HCT116 (cell line): Measurements from ENCODE around the gene PARP6.

Experiments used
- CEBPB ChIP-seq: IDR thresholded peaks from 2 replicates; pipeline ENCODE4 v1.6.1; 2012; ENCODE audit warnings: low read depth
- EZH2 ChIP-seq: fragments of 200-600 bp; sonication (generic); IDR thresholded peaks from 2 replicates; pipeline ENCODE4 v1.6.1; 2017; ENCODE audit warnings: antibody characterized with exemption, mixed run types
- EZH2phosphoT487 ChIP-seq: fragments of 200-600 bp; IDR thresholded peaks from 2 replicates; pipeline ENCODE4 v1.6.1; 2018; ENCODE audit warnings: antibody characterized with exemption, borderline replicate concordance
- JUND ChIP-seq: IDR thresholded peaks from 2 replicates; pipeline ENCODE4 v1.6.1; 2012
- MAX ChIP-seq: IDR thresholded peaks from 2 replicates; pipeline ENCODE4 v1.6.1; 2012
- POLR2A ChIP-seq: IDR thresholded peaks from 2 replicates; pipeline ENCODE4 v1.7.0; 2011; ENCODE audit warnings: borderline replicate concordance; ENCODE audit not compliant: insufficient read depth, insufficient read length; ENCODE audit errors: extremely low read depth
- POLR2AphosphoS5 ChIP-seq: IDR thresholded peaks from 2 replicates; pipeline ENCODE4 v1.6.1; 2011; ENCODE audit warnings: mild to moderate bottlenecking, low read depth, low read length, moderate library complexity
- SRF ChIP-seq: IDR thresholded peaks from 2 replicates; pipeline ENCODE4 v1.6.1; 2012; ENCODE audit warnings: low read depth
- ZBTB33 ChIP-seq: IDR thresholded peaks from 2 replicates; pipeline ENCODE4 v1.6.1; 2011; ENCODE audit warnings: mild to moderate bottlenecking, low read length, moderate library complexity; ENCODE audit not compliant: insufficient replicate concordance; ENCODE audit errors: extremely low read depth
- ZFX ChIP-seq: fragments of 450-650 bp; IDR thresholded peaks from 2 replicates; pipeline ENCODE4 v1.6.1; 2017
- ZNF274 ChIP-seq: fragments of 200-500 bp; sonication (Bioruptor generic); IDR thresholded peaks from 2 replicates; pipeline ENCODE4 v1.6.1; 2014; ENCODE audit warnings: mild to moderate bottlenecking, low read depth, low read length, inconsistent platforms
- TF ChIP-seq, protein P1 (sequence below), 3 experiments: fragments of 200-600 bp in 1 of 3; sonication (generic) in 1 of 3; IDR thresholded peaks in 2 of 3; conservative IDR thresholded peaks in 1 of 3; 2 replicates each; pipeline ENCODE4 v1.5.1; 2012 to 2017; ENCODE audit warnings: low read depth in 2 of 3, low read length in 2 of 3, antibody characterized with exemption in 1 of 3, borderline replicate concordance in 1 of 3, control low read depth in 1 of 3, mild to moderate bottlenecking in 1 of 3, mixed read lengths in 1 of 3, mixed run types in 1 of 3, moderate library complexity in 1 of 3; ENCODE audit not compliant: insufficient read depth in 1 of 3

DNA sequence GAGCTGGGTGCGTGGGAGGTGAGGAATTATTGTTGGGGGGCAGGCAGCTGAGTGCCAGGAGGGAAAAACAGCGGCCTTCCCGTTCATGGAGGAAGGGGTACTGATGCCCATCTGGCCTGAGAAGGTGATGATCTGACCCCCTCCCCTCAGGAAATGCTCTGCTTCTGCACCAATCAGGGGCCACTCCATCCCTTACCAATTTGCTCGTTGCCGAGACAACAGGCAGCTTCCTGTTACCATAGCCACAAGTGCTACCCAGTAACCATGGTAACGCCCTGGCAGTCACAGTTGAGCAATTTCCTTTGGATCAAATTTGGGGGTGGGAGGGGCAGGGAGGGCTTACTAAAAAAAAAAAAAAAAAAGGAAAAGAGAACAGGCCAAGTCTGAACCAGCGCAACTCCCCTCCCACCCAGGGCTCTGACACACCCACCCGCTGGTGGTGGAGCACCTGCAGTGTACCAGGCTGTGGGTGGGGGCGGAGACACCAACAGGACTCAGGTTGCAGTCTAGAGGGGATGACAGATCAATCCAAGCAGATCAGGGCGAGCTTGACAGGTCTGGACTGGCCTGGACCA, 33.9 kb upstream of the PARP6 start:
- TF ChIP-seq, protein P1, sequence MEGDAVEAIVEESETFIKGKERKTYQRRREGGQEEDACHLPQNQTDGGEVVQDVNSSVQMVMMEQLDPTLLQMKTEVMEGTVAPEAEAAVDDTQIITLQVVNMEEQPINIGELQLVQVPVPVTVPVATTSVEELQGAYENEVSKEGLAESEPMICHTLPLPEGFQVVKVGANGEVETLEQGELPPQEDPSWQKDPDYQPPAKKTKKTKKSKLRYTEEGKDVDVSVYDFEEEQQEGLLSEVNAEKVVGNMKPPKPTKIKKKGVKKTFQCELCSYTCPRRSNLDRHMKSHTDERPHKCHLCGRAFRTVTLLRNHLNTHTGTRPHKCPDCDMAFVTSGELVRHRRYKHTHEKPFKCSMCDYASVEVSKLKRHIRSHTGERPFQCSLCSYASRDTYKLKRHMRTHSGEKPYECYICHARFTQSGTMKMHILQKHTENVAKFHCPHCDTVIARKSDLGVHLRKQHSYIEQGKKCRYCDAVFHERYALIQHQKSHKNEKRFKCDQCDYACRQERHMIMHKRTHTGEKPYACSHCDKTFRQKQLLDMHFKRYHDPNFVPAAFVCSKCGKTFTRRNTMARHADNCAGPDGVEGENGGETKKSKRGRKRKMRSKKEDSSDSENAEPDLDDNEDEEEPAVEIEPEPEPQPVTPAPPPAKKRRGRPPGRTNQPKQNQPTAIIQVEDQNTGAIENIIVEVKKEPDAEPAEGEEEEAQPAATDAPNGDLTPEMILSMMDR (IDR thresholded peaks at IDR 0.05 in 2 of 3, conservative IDR thresholded peaks at IDR 0.05 in 1 of 3; ENCODE audit: borderline replicate concordance in 1 of 3, insufficient read depth in 1 of 3, low read depth in 2 of 3, low read length in 2 of 3) = no peak
- TF ChIP-seq CEBPB = no peak
- TF ChIP-seq ZBTB33 = no peak
- TF ChIP-seq EZH2 = no peak
- no peak for TF ChIP-seq ZNF274
- TF ChIP-seq POLR2AphosphoS5 = no peak
- TF ChIP-seq JUND = no peak
- no peak for TF ChIP-seq POLR2A
- TF ChIP-seq ZFX = no peak
- no peak for TF ChIP-seq MAX
- no peak for TF ChIP-seq EZH2phosphoT487
- TF ChIP-seq SRF = no peak
